ENCODE results near the gene TIMM17A.

- TF ChIP-seq POLR2A (IDR thresholded peaks at IDR 0.05; ENCODE audit: low read depth, low read length) (no peak), TAF1 (IDR thresholded peaks at IDR 0.05; ENCODE audit: low read depth, low read length) (no peak), POLR2AphosphoS5 (IDR thresholded peaks at IDR 0.05; ENCODE audit: low read depth, low read length) (no peak), PAX5 (IDR thresholded peaks at IDR 0.05; ENCODE audit: insufficient read depth, low read length, severe bottlenecking) (no peak), SPI1 (IDR thresholded peaks at IDR 0.05; ENCODE audit: low read depth, low read length) (no peak)
Measured at GRCh38 chr1:202011994-202012393, 56.7 kb downstream of the TIMM17A start.

Data from GM12891 (cell line).